ENCODE results near the gene ATXN7. TPM values are rescaled to one million over a fixed set of nuclear protein-coding genes. Genes with fewer than 3 reads are reported as not detected.

ATXN7 gene
- total RNA-seq, 4 donors from 2014 or later = 29.2 to 44.2 (median 38.3) TPM

DNA sequence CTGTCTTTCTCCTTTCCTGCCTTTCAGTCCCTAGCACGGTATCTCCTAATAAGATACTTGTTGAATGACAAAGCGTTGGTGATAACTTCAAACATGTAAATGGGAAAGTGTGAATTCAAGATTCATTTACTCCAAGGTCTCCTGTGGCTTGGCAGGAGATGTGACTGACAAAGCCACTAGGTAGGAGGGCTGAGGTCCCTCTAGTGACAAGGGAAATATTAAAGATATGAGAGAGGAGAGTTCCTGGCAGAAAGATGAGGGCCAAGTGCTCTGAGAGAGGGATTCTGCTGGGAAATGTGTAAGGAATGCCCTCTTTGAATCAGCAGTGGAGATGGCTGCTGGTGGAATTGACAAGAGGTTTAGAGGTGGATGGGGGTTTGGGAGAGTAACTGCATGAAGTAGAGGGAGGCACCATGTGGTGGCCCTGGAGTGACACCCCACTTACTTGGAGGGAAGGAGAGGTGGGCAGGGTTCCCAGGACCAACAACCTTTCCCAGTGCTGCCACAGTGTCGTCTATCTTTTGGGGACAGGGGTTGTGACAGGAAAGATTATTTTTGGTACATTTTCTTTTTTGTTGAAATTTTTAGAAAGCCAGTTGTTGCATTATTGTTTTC lies 91.5 kb downstream of the ATXN7 start:
- TF ChIP-seq POLR2A (IDR thresholded peaks at IDR 0.05) = no peak
- TF ChIP-seq EP300 (IDR thresholded peaks at IDR 0.05) = no peak
- TF ChIP-seq, protein P1, sequence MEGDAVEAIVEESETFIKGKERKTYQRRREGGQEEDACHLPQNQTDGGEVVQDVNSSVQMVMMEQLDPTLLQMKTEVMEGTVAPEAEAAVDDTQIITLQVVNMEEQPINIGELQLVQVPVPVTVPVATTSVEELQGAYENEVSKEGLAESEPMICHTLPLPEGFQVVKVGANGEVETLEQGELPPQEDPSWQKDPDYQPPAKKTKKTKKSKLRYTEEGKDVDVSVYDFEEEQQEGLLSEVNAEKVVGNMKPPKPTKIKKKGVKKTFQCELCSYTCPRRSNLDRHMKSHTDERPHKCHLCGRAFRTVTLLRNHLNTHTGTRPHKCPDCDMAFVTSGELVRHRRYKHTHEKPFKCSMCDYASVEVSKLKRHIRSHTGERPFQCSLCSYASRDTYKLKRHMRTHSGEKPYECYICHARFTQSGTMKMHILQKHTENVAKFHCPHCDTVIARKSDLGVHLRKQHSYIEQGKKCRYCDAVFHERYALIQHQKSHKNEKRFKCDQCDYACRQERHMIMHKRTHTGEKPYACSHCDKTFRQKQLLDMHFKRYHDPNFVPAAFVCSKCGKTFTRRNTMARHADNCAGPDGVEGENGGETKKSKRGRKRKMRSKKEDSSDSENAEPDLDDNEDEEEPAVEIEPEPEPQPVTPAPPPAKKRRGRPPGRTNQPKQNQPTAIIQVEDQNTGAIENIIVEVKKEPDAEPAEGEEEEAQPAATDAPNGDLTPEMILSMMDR (IDR thresholded peaks at IDR 0.05) = no peak
- DNase-seq (ENCODE audit: low spot score in 2 of 2) = no peak
- Histone ChIP-seq H3K4me3 (no peak overlapping the region), H3K27me3 (no peaks in the 10 kb centered on the region), H3K4me1 (peaks cover 0 to 44% (median 15%) of the 10 kb centered on the region in 4 donors), H3K9me3 (no peaks in the 10 kb centered on the region), H3K36me3 (peaks cover 0 to 21% (median 0%) of the 10 kb centered on the region in 3 donors), H3K27ac (no peak overlapping the region)
- 88% methylated on average over 3 of the region's 3 CpGs for WGBS, 2 donors

DNA sequence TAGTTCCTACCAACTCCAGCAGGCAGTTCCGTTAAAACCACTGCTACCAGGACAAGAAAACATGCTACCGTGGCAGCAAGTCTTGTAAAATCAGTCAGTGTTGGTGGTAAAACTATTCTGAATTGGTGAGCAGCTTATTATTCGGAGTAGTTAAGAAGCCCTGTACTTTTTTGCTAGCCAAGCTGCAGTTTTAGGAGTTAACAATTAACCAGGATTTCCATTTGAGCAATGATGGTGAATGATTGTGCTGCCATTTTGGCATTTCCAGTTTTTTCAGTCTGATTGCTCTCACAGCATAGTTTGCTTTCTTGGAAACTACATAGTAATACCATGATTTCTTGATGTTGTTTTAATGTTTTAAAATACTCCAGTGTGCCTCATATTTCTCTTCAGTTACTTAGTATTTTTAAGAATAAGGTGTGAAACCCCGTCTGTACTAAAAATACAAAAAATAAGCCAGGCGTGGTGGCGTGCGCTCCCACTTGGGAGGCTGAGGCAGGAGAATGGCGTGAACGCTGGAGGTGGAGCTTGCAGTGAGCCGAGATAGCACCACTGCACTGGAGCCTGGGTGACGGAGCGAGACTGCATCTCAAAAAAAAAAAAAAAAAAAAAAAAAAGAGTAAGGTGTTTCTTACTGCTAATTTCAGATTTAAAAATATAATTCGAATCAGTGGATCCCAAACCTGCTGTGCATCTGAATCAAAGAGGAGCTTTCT lies 92.3 kb downstream of the ATXN7 start:
- peaks cover 0 to 44% (median 18%) of the 10 kb centered on the region in 4 donors for H3K4me1 ChIP-seq
- peaks cover 0 to 21% (median 0%) of the 10 kb centered on the region in 3 donors for H3K36me3 ChIP-seq
- no peak for DNase-seq (ENCODE audit: low spot score in 2 of 2)
- WGBS, 2 donors = 94 to 95% methylated on average over 13 of the region's 13 CpGs
- H3K9me3 ChIP-seq = no peaks in the 10 kb centered on the region
- no peaks in the 10 kb centered on the region for H3K27me3 ChIP-seq
- TF ChIP-seq, protein P1 (IDR thresholded peaks at IDR 0.05) = no peak
- TF ChIP-seq EP300 (IDR thresholded peaks at IDR 0.05) (no peak), POLR2A (IDR thresholded peaks at IDR 0.05) (no peak)
- no peak overlapping the region for H3K27ac ChIP-seq
- no peak overlapping the region for H3K4me3 ChIP-seq

DNA sequence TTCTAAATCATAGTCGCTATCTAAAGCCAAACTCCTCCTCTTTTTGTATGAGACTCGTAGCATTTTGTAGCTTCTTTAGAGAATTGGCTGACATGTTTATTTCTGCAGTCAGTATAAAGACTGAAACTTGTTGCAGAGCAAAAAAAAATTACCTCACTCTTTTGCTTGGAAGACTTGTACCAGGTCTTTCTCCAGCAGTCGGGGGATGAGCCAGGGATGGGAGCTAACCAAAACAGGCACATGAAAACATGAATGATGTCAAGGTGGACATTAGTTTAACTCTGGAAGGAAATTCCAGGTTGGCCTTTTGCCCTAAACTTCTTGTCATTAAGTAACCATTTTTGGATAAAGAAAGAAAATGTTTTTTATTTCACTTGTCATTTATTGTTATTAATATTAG lies 95.5 kb downstream of the ATXN7 start:
- Histone ChIP-seq H3K4me1 (peaks cover 0 to 29% (median 11%) of the 10 kb centered on the region in 4 donors), H3K27ac (no peak overlapping the region), H3K36me3 (peaks cover 0 to 9% (median 0%) of the 10 kb centered on the region in 3 donors), H3K9me3 (no peaks in the 10 kb centered on the region), H3K4me3 (no peak overlapping the region), H3K27me3 (no peaks in the 10 kb centered on the region)
- WGBS, 2 donors = 49 to 53% methylated on average over 3 of the region's 3 CpGs
- no peak for DNase-seq (ENCODE audit: low spot score in 2 of 2)
- TF ChIP-seq, protein P1 (IDR thresholded peaks at IDR 0.05) = no peak
- TF ChIP-seq EP300 (IDR thresholded peaks at IDR 0.05) = no peak
- TF ChIP-seq POLR2A (IDR thresholded peaks at IDR 0.05) = no peak

DNA sequence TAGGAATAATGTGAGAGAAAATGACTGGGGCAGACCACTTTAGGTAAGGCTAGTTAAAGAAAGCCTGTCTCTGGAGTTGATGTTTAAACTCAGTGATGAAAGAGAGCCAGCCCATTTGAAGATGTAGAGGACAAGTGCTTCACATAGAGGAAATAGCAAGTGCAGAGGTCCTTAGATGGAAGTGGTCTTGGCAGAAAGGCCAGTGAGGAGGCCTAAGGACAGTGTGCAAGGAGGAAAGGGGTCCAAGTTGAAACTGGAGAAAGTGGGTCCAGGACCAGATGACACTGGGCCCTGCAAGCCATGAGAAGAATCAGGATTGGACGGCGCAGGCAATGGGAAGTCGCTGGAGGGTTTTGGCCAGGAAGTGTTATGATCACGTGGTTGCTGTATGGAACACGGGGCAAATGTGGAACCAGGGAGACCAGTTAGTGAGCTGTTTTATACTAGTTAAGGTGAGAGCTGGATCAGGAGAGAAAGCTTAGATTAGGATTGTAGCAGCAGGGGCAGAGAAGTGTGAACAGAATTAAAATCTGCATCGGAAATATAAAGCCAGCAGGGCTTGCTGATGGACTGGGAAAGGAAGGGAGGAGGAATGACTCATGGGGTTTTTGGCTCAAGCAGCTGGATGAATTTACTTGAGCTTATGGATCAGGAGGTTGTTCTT lies 96.5 kb downstream of the ATXN7 start:
- Histone ChIP-seq H3K9me3 (no peaks in the 10 kb centered on the region), H3K4me3 (peak overlapping the region in 1 of 4 donors; percentile 39), H3K27me3 (no peaks in the 10 kb centered on the region), H3K4me1 (peaks cover 0 to 29% (median 11%) of the 10 kb centered on the region in 4 donors), H3K27ac (peak overlapping the region in 3 of 4 donors; percentile 20 to 67 (median 54)), H3K36me3 (peaks cover 0 to 6% (median 0%) of the 10 kb centered on the region in 3 donors)
- peak in 1 of 2 donors; percentile 33 for DNase-seq (ENCODE audit: low spot score in 2 of 2)
- 24 to 28% methylated on average over 6 of the region's 6 CpGs for WGBS, 2 donors
- TF ChIP-seq, protein P1 (IDR thresholded peaks at IDR 0.05) = no peak
- TF ChIP-seq EP300 (IDR thresholded peaks at IDR 0.05) (no peak), POLR2A (IDR thresholded peaks at IDR 0.05) (no peak)
